Astrocyte of the cerebellum (primary cell): ENCODE measurements around the gene RPL22.

Source experiments
- DNase-seq: peaks from one replicate; pipeline ENCODE4 v3.0.0-alpha.2; 2011; ENCODE audit warnings: low read depth
- H3K4me3 ChIP-seq: 2 replicates; pipeline ENCODE4 v1.5.1; 2011; ENCODE audit warnings: mild to moderate bottlenecking, low read depth, low read length, moderate library complexity
- in situ Hi-C: cut with HindIII; loops from 2 replicates; pipeline ENCODE4 v1.10.0; 2017; ENCODE audit warnings: low sequenced_read_pairs
- TF ChIP-seq, protein P1 (sequence below): IDR thresholded peaks from 2 replicates; pipeline ENCODE4 v1.5.1; 2012; ENCODE audit warnings: low read length, low read depth, moderate library complexity, mild to moderate bottlenecking; ENCODE audit errors: missing control alignments

RPL22 gene

DNA sequence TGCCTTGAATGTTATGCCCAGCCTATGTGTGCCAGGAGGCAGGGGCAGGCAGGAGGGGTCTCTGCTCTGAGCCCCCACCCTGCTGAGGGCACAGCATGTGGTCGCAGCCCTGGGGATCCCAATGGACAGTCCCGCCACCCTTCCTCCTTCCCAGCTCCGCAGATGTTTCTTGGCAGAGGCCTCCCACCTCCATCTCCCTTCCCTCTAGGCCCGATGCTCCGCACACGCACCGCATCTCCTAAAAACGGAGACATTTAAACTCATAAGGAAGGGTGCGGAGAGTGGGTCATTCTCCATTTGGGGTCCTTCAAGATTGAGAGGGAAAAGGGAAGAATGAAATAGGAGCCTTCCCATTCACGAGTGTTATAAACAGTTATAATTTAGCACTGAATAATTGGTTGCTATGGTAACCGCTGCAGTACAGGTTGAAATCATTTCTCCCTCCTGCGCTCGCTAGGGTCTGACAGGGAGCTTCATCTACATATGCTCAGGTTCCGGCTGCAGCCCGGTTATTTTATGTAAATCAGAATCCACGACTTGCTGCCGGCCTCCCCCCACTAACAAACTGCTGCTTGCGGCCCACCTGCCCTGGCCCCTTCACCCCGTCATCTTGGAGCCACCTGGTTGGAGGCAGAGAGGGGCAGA is 35.3 kb downstream of the RPL22 start:
- in situ Hi-C loops = no loop called here
- TF ChIP-seq, protein P1, sequence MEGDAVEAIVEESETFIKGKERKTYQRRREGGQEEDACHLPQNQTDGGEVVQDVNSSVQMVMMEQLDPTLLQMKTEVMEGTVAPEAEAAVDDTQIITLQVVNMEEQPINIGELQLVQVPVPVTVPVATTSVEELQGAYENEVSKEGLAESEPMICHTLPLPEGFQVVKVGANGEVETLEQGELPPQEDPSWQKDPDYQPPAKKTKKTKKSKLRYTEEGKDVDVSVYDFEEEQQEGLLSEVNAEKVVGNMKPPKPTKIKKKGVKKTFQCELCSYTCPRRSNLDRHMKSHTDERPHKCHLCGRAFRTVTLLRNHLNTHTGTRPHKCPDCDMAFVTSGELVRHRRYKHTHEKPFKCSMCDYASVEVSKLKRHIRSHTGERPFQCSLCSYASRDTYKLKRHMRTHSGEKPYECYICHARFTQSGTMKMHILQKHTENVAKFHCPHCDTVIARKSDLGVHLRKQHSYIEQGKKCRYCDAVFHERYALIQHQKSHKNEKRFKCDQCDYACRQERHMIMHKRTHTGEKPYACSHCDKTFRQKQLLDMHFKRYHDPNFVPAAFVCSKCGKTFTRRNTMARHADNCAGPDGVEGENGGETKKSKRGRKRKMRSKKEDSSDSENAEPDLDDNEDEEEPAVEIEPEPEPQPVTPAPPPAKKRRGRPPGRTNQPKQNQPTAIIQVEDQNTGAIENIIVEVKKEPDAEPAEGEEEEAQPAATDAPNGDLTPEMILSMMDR = no peak
- H3K4me3 ChIP-seq = no peak overlapping the region
- no peak for DNase-seq

DNA sequence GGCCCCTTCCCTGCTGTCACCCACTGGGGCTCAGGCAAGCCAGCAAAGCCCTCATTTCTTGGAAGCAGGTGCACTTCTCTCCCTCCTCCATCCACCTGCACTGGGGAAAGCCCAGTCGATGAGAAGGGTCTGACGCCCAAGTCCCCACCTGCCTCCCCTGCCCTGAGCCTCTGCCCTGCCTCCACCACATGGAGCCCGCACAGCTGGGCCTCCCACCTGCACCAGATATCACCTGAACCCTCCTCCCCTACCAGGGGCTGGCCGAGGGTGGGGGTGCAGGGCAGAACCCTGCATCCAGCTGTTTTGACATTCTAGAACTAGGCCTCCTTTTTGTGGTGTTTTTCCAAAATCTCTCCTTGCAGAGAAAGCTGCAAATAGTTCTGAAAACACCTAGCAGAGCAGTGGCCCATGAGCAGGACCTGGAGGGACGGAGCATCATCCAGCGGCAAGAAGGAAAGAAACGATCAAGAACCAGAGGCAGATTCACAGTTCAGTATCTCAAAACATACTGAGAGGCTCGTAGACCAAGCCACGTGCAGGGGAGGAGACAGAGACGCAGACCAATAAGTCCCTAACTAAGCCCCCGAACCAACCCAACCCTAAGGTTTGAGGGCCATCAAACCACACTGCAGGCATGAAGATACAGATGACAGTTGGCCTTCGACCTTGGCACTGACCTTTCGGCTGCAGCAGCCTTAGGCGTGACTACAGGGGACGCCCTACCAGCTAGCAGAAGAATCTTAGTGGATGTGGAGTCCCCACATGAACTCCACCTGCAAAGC is 36.0 kb downstream of the RPL22 start:
- H3K4me3 ChIP-seq = no peak overlapping the region
- no peak for DNase-seq
- TF ChIP-seq, protein P1 = no peak
- in situ Hi-C loops = no loop called here

DNA sequence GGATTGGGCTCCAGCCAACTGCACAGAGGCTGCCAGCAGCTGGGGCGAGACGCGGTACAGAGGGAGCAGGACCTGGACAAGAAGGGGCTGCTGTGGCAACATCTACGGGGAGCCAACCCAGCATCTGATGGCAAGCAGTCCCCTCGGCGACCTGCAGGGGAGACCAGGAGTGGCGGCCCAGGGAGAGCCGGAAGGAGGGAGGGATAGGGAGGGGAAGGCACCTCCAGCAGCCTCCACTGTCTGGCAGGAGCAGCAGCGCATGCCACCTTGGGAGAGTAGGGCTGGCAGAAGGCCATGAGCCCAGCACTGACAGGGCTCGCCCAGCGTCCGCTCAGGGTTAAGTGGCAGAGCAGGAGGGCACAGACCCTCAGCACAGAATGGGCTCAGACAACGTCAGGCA is 36.6 kb downstream of the RPL22 start:
- H3K4me3 ChIP-seq = no peak overlapping the region
- TF ChIP-seq, protein P1 = peak; percentile 14
- in situ Hi-C loops = no loop called here
- DNase-seq = no peak

DNA sequence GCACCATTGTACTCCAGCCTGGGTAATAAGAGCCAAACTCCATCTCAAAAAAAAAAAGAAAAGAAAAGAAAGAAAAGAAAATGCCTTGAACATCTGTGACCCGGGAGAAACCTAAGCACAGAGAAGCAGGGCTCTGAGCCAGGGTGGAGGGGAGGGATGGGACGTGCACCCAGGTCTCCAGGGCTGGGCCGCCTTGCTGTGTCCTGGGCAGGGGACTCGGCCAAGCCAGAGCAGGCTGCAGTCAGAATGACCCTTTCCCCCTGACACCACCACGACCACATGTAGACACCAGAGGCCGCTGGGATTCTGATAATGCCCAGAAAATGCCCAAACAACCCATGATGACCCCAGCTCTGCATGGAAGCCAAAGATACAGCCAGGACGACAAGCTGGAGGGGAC is 37.1 kb downstream of the RPL22 start:
- no peak for DNase-seq
- H3K4me3 ChIP-seq = no peak overlapping the region
- in situ Hi-C loops = no loop called here
- TF ChIP-seq, protein P1 = no peak

DNA sequence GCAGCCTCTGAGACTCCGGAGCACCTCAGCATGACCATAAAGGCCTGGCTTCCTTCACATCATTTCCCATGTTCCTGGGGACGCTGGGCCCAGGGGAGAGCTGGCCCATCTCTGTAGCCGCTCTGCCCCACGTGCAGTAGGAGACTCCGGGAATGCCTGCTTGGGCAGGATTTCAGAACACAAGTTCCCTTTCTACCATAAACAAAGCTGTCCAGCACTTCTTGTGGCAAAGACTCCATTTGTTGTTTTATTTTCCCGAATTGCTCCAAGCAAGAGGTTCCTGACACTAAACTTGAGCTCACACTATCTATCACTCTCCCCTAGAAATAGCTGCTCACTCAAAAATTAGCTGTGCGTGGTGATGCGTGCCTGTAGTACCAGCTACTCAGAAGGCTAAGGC is 41.2 kb downstream of the RPL22 start:
- TF ChIP-seq, protein P1 = no peak
- no peak overlapping the region for H3K4me3 ChIP-seq
- in situ Hi-C loops = no loop called here
- no peak for DNase-seq

DNA sequence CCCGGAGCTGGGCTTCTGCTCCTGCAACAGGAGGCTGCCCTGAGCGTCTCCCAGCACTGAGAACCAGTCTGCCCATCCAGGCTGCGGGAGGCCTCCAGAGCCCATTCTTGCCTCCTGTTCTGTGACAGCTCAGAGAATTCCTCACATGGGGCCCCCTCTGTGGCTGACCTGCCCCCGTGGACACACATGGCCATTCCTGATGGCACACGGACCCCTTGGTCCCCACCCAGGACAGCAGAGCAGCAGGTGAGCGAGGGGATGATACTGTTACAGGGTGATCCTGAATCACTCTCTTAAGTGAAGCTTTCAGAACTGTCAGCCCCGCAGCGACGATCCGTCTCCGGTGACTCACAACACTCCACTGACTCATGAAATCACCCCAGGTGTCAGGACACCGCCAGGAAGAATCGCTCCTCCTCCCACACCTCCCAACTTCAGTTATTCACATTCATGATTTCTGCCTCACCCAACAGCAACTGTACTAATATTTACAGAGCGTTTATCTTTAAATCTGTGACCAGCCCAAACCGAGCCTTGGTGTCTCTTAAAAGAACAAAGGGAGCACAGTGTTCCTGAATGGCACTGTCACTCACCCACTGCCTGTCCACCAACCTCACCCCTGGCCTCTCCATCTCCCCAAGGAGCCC is 41.7 kb downstream of the RPL22 start:
- TF ChIP-seq, protein P1 = no peak
- in situ Hi-C loops = no loop called here
- peak; percentile 19 for DNase-seq

More for the DNA sequence above, 41.7 kb downstream of the RPL22 start:
- H3K4me3 ChIP-seq = no peak overlapping the region
